Mesenchymal stem cell (in vitro differentiated cells and primary cell): Measurements from ENCODE around the gene MTA1.

Source experiments
- DNase-seq: peaks from one replicate; pipeline ENCODE4 v3.0.0-alpha.2; 2013
- H2AFZ ChIP-seq: one replicate; pipeline ENCODE4 v1.6.1; 2013; ENCODE audit warnings: low read depth, mild to moderate bottlenecking, control low read depth, inconsistent platforms, low read length, moderate library complexity
- H2AK5ac ChIP-seq: 2 replicates; pipeline ENCODE4 v1.6.1; 2013; ENCODE audit warnings: low read length, moderate library complexity, mild to moderate bottlenecking, inconsistent platforms; ENCODE audit not compliant: severe bottlenecking
- H2BK120ac ChIP-seq: one replicate; pipeline ENCODE4 v1.6.1; 2013; ENCODE audit warnings: low read depth, mild to moderate bottlenecking, inconsistent platforms, low read length, moderate library complexity
- H2BK12ac ChIP-seq, 2 experiments: one replicate each; pipeline ENCODE4 v1.6.1; 2013; ENCODE audit warnings: inconsistent platforms in 2 of 2, low read length in 2 of 2, mild to moderate bottlenecking in 2 of 2, moderate library complexity in 2 of 2, control low read depth in 1 of 2
- H2BK15ac ChIP-seq: one replicate; pipeline ENCODE4 v1.6.1; 2013; ENCODE audit warnings: mild to moderate bottlenecking, low read depth, inconsistent platforms; ENCODE audit not compliant: poor library complexity, severe bottlenecking
- H2BK5ac ChIP-seq: 2 replicates; pipeline ENCODE4 v1.6.1; 2013; ENCODE audit warnings: low read depth, mild to moderate bottlenecking, low read length, control low read depth, inconsistent platforms; ENCODE audit not compliant: poor library complexity, severe bottlenecking
- H3K14ac ChIP-seq, 2 experiments: one replicate each; pipeline ENCODE4 v1.6.1; 2013; ENCODE audit warnings: inconsistent platforms in 2 of 2, low read length in 2 of 2, control low read depth in 1 of 2, mild to moderate bottlenecking in 1 of 2, moderate library complexity in 1 of 2
- H3K18ac ChIP-seq, 2 experiments: one replicate each; pipeline ENCODE4 v1.6.1; 2013; ENCODE audit warnings: inconsistent platforms in 2 of 2, low read length in 2 of 2, control low read depth in 1 of 2, low read depth in 1 of 2, mild to moderate bottlenecking in 1 of 2
- H3K23ac ChIP-seq, 2 experiments: one replicate each; pipeline ENCODE4 v1.6.1; 2013; ENCODE audit warnings: inconsistent platforms in 2 of 2, low read length in 2 of 2, mild to moderate bottlenecking in 2 of 2, moderate library complexity in 2 of 2, control low read depth in 1 of 2
- H3K27ac ChIP-seq: 2 replicates; pipeline ENCODE4 v1.5.1; 2013; ENCODE audit warnings: mild to moderate bottlenecking, moderate library complexity, low read length, control low read depth, inconsistent platforms; ENCODE audit not compliant: poor library complexity, severe bottlenecking
- H3K27me3 ChIP-seq, 2 experiments: 2 replicates each; pipeline versions ENCODE4 v1.6.1 to v1.7.0; 2013; ENCODE audit warnings: low read length in 2 of 2, mild to moderate bottlenecking in 2 of 2, moderate library complexity in 2 of 2, control low read depth in 1 of 2, inconsistent platforms in 1 of 2; ENCODE audit not compliant: control insufficient read depth in 1 of 2, insufficient read depth in 1 of 2
- H3K36me3 ChIP-seq, 2 experiments: 2 replicates each; pipeline versions ENCODE4 v1.6.1 to v1.7.0; 2013; ENCODE audit warnings: low read length in 2 of 2, control low read depth in 1 of 2, inconsistent platforms in 1 of 2, low read depth in 1 of 2, mild to moderate bottlenecking in 1 of 2; ENCODE audit not compliant: insufficient read depth in 2 of 2, control insufficient read depth in 1 of 2
- H3K4ac ChIP-seq, 2 experiments: one replicate each; pipeline ENCODE4 v1.6.1; 2013; ENCODE audit warnings: inconsistent platforms in 2 of 2, low read length in 2 of 2, mild to moderate bottlenecking in 2 of 2, moderate library complexity in 2 of 2, control low read depth in 1 of 2, low read depth in 1 of 2
- H3K4me1 ChIP-seq: 2 replicates; pipeline ENCODE4 v1.6.1; 2013; ENCODE audit warnings: low read depth, low read length, control low read depth; ENCODE audit not compliant: control insufficient read depth, insufficient read depth
- H3K4me2 ChIP-seq: 2 replicates; pipeline ENCODE4 v1.6.1; 2013; ENCODE audit warnings: low read length, mild to moderate bottlenecking, inconsistent platforms; ENCODE audit not compliant: poor library complexity, severe bottlenecking
- H3K4me3 ChIP-seq, 2 experiments: 2 replicates each; pipeline versions ENCODE4 v1.5.1 to v1.7.0; 2013; ENCODE audit warnings: low read length in 2 of 2, mild to moderate bottlenecking in 2 of 2, control low read depth in 1 of 2, low read depth in 1 of 2; ENCODE audit not compliant: insufficient read depth in 1 of 2
- H3K79me1 ChIP-seq: replicated peaks from 2 replicates; pipeline ENCODE4 v1.6.1; 2013; ENCODE audit warnings: mild to moderate bottlenecking, control low read depth, low read length, inconsistent platforms; ENCODE audit not compliant: poor library complexity, severe bottlenecking
- H3K9ac ChIP-seq: 2 replicates; pipeline ENCODE4 v1.7.0; 2013; ENCODE audit warnings: mild to moderate bottlenecking, low read length, moderate library complexity
- H3K9me3 ChIP-seq: 2 replicates; pipeline ENCODE4 v1.7.0; 2013; ENCODE audit warnings: mild to moderate bottlenecking, low read length; ENCODE audit not compliant: control insufficient read depth
- H4K8ac ChIP-seq: one replicate; pipeline ENCODE4 v1.6.1; 2013; ENCODE audit warnings: inconsistent platforms, mild to moderate bottlenecking, low read length, moderate library complexity
- H4K91ac ChIP-seq: one replicate; pipeline ENCODE4 v1.6.1; 2013; ENCODE audit warnings: mild to moderate bottlenecking, low read length, inconsistent platforms
- WGBS: methylation state at CpG from one replicate; pipeline ENCODE4 v1.1.7; 2013; ENCODE audit warnings: mixed read lengths; 5-methylcytosine and 5-hydroxymethylcytosine counted together

The MTA1 gene

DNA sequence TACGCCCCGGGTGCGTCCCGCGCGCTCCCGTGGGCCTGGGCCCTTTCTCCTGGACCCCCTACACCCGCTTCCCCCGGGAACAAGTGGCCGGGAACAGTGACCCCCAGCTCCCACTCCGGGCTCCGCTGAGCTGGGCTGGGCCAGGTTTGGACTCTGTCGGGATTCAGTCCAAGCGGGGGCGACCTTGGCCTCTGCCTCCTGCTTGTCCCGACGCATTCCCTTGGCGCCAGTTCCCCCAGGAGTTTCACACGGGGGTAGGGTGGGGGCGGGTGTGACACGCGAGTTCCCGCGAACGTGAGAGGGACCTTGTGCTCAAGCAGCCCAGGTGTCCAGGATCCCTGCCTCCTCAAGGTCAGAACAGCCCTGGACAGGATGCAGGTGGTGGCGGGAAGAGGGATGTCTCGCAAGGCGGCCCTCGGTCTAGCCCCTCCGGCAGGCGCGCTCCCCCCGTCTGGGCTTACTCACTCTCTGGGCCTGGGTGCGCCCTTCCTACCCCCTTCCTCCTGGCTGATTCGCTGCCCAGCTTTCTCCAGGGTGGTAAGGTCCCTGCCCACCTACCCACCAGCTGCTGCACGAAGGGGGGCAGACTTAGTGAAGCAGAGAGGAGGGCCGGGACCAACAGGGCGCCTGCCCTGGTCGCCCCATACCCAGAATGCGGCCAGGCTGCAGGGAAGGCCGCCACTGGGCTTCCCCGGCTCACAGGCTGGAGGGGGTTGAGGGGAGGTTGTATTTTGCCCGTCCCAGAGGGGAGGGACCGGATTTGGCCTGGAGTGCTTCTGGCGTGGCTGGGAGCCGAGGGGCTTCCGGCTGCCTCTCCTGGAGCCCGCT lies 55.9 kb downstream of the MTA1 start:
- Histone ChIP-seq H3K4me2 (peak overlapping the region; percentile 89), H2BK120ac (no peak overlapping the region), H2BK12ac (peak overlapping the region in 1 of 2 experiments; percentile 76), H3K27me3 (peaks cover 15 to 24% of the 10 kb centered on the region in 2 experiments), H2AFZ (peak overlapping the region; percentile 57), H3K4me1 (peaks cover 77% of the 10 kb centered on the region), H3K4ac (peak overlapping the region in 1 of 2 experiments; percentile 57), H3K4me3 (peak overlapping the region; percentile 76 to 77), H2BK5ac (no peak overlapping the region), H3K9me3 (no peaks in the 10 kb centered on the region), H2BK15ac (peak overlapping the region; percentile 60), H2AK5ac (no peak overlapping the region), H3K36me3 (peaks cover 0 to 19% of the 10 kb centered on the region in 2 experiments), H3K14ac (peak overlapping the region in 1 of 2 experiments; percentile 87), H3K18ac (peak overlapping the region; percentile 45 to 88), H3K79me1 (no peaks in the 10 kb centered on the region), H4K91ac (peak overlapping the region; percentile 69), H3K9ac (peak overlapping the region; percentile 77), H4K8ac (peak overlapping the region; percentile 43), H3K23ac (peak overlapping the region in 1 of 2 experiments; percentile 9), H3K27ac (no peak overlapping the region)
- DNase-seq, result peak; percentile 65
- WGBS, result 15% methylated on average over 39 of the region's 48 CpGs

DNA sequence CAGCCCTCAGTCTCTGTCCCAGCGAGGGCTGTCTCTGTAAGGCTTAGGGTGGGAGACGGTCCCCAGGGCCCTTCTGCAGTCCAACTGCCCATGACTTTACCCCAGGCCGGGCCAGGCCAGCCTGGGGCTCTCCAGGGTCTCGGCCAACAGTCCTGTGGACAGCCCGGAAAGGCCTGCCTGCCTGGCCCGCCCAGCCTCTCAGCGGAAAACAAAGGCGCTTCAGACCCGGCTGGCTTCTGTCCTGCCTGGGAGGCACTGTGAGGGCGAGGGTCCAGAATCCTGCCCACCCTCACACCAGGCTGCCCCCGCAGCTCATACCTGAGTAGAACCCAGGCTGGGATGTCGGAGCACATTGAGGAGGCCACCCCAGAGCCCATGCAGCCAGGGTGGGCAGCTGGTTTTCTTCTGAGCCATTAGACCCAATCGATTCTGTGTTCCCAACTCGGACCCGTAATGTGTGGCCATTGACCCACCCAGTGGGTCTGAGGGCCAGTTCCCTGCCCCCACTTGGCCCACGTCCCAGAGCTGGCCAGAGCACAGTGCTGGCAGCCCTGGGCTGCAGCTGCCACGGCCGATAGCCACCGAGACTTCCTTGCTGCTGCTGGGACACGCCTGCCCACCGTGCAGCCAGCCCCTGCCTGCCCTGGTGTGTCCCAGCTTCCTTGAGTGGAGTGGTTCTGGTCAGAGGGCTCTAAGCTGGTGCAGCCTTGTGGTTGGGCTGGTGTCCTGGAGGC lies 56.6 kb downstream of the MTA1 start:
- Histone ChIP-seq H3K9ac (peak overlapping the region; percentile 77), H3K4ac (peak overlapping the region; percentile 63 to 81), H3K9me3 (no peaks in the 10 kb centered on the region), H2AK5ac (no peak overlapping the region), H3K4me1 (peaks cover 77% of the 10 kb centered on the region), H3K27ac (no peak overlapping the region), H2BK15ac (peak overlapping the region; percentile 60), H3K14ac (peak overlapping the region in 1 of 2 experiments; percentile 91), H3K4me2 (no peak overlapping the region), H3K27me3 (peaks cover 15 to 24% of the 10 kb centered on the region in 2 experiments), H4K91ac (peak overlapping the region; percentile 43), H2BK120ac (no peak overlapping the region), H4K8ac (peak overlapping the region; percentile 78), H3K4me3 (peak overlapping the region in 1 of 2 experiments; percentile 77), H3K36me3 (peaks cover 0 to 12% of the 10 kb centered on the region in 2 experiments), H2BK12ac (peak overlapping the region; percentile 55 to 84), H2BK5ac (no peak overlapping the region), H3K79me1 (no peaks in the 10 kb centered on the region), H3K18ac (peak overlapping the region in 1 of 2 experiments; percentile 88), H2AFZ (no peak overlapping the region), H3K23ac (peak overlapping the region in 1 of 2 experiments; percentile 54)
- no peak for DNase-seq
- WGBS, result 49% methylated on average over 21 of the region's 21 CpGs

DNA sequence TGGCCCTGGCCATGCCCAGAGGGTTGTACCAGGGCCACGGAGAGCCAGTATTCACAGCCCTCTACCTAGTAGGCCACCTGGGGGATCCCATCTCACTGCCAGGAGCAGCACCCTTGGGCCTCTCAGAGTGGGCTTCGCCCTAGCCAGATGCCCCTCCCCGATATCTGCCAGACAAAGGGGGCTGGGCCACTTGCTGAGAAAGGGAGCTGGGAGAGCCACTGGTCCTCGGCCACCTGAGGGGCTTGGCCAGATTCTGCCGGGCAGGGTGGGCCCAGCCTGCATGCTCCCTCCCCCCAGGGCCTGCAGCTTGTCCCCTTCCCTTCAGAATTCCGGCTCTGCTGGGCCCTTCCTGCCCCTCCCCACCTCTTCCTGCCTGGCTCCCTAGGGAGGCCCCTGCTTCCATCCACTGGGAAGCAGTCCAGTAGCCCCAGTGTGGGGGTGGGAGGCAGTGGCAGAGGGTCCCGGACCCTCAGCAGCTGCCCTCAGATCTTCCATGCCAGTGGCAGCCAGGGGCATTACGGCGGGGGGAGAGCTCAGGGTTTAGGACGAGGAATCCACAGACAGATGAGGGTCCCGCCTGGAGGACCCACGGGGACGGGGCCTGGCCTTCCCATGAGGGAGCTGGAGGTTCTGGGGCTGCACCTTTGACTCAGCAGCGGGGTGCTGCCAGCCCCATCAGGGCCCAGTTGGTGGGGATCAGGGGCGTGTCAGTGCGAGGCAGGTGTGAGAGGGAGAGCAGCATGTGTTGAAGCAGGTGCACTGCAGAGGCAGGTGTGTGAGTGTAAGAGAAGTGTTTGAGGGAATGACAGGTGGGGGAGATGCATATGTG lies 57.4 kb downstream of the MTA1 start:
- Histone ChIP-seq H3K4me2 (no peak overlapping the region), H3K79me1 (no peaks in the 10 kb centered on the region), H3K4me3 (peak overlapping the region in 1 of 2 experiments; percentile 77), H2AK5ac (no peak overlapping the region), H3K18ac (peak overlapping the region in 1 of 2 experiments; percentile 86), H3K14ac (peak overlapping the region in 1 of 2 experiments; percentile 89), H3K9ac (peak overlapping the region; percentile 77), H3K4ac (peak overlapping the region; percentile 13 to 63), H2BK5ac (no peak overlapping the region), H2BK120ac (no peak overlapping the region), H3K23ac (peak overlapping the region in 1 of 2 experiments; percentile 23), H2BK12ac (peak overlapping the region in 1 of 2 experiments; percentile 84), H2BK15ac (peak overlapping the region; percentile 75), H3K9me3 (no peaks in the 10 kb centered on the region), H3K27me3 (peaks cover 15 to 24% of the 10 kb centered on the region in 2 experiments), H4K8ac (peak overlapping the region; percentile 78), H3K36me3 (peaks cover 0 to 6% of the 10 kb centered on the region in 2 experiments), H2AFZ (no peak overlapping the region), H4K91ac (no peak overlapping the region), H3K4me1 (peaks cover 78% of the 10 kb centered on the region), H3K27ac (no peak overlapping the region)
- no peak for DNase-seq
- 75% methylated on average over 14 of the region's 16 CpGs for WGBS
